ENCODE measurements around the gene CDCP1.

DNA sequence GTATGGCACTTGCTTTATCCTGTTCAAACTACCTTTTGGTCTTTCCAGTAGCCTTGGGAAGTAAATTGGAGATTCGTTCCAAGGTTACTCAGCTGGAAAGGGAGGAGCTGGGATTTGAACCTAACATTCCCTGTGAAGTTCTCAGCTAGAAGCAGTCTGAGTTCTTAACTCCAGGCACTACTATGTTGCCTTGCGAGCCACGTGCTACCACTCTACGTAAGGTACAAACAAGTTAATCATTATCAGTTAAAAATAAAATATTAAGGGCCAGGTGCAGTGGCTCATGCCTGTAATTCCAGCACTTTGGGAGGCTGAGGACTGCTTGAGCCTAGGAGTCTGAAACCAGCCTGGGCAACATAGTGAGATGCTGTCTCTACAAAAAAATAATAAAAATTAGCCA, 30.7 kb upstream of the CDCP1 start:
- TF ChIP-seq, protein P1, sequence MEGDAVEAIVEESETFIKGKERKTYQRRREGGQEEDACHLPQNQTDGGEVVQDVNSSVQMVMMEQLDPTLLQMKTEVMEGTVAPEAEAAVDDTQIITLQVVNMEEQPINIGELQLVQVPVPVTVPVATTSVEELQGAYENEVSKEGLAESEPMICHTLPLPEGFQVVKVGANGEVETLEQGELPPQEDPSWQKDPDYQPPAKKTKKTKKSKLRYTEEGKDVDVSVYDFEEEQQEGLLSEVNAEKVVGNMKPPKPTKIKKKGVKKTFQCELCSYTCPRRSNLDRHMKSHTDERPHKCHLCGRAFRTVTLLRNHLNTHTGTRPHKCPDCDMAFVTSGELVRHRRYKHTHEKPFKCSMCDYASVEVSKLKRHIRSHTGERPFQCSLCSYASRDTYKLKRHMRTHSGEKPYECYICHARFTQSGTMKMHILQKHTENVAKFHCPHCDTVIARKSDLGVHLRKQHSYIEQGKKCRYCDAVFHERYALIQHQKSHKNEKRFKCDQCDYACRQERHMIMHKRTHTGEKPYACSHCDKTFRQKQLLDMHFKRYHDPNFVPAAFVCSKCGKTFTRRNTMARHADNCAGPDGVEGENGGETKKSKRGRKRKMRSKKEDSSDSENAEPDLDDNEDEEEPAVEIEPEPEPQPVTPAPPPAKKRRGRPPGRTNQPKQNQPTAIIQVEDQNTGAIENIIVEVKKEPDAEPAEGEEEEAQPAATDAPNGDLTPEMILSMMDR (IDR thresholded peaks at IDR 0.05 in 8 of 11, conservative IDR thresholded peaks at IDR 0.05 in 3 of 11): no peak
- TF ChIP-seq POLR2AphosphoS5 (IDR thresholded peaks at IDR 0.05) (no peak), POLR2A (IDR thresholded peaks at IDR 0.05) (no peak)

All from spleen (tissue), 7 donors.